GM10266 (cell line): Measurements from ENCODE around the gene TTC33.

ENCODE experiments used
- DNase-seq: peaks from one replicate; pipeline ENCODE4 v3.0.0; 2012; ENCODE audit errors: extremely low spot score
- TF ChIP-seq, protein P1 (sequence below): IDR thresholded peaks from 2 replicates; pipeline ENCODE4 v1.5.1; 2012; ENCODE audit warnings: mild to moderate bottlenecking, low read depth; ENCODE audit not compliant: control insufficient read depth, insufficient read depth; ENCODE audit errors: missing control alignments

TTC33 gene

DNA sequence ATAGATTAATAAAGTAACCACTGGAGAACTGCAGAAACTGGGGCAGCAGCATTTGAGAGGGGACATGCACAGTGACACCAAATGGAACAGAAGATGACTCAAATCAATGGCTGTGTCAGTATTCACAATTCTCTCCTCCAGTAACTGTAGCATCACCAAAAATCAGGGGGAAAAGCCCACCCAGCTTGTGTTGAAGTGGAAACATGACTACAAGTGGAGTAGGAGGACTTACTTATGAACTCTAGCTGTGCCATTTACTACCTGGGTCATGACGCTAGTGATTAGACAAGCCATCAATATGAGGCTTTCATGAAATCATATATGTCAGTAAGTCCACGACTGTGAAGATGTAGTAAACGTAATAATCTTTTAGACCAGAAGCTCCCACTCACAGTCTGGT lies 275.8 kb downstream of the TTC33 start:
- DNase-seq, result no peak
- TF ChIP-seq, protein P1, sequence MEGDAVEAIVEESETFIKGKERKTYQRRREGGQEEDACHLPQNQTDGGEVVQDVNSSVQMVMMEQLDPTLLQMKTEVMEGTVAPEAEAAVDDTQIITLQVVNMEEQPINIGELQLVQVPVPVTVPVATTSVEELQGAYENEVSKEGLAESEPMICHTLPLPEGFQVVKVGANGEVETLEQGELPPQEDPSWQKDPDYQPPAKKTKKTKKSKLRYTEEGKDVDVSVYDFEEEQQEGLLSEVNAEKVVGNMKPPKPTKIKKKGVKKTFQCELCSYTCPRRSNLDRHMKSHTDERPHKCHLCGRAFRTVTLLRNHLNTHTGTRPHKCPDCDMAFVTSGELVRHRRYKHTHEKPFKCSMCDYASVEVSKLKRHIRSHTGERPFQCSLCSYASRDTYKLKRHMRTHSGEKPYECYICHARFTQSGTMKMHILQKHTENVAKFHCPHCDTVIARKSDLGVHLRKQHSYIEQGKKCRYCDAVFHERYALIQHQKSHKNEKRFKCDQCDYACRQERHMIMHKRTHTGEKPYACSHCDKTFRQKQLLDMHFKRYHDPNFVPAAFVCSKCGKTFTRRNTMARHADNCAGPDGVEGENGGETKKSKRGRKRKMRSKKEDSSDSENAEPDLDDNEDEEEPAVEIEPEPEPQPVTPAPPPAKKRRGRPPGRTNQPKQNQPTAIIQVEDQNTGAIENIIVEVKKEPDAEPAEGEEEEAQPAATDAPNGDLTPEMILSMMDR, result no peak

DNA sequence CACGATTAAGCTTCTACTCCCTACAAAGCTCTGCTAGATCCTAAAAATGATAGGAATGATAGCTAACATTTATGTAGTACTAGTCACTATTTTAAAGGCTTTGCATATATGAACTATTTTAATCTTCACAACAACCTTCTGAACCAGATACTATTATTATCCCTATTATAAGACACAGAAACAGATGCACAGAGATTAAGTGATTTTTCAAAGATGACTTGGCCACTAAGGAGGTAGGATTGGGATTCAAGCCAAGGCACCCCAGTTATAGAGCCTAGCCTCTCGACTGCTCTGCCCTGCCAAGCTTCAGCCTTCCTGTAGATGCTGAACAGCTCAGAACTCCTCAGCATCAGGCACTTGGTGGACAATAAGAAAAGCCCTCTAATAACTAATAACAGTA lies 277.0 kb downstream of the TTC33 start:
- TF ChIP-seq, protein P1, result no peak
- no peak for DNase-seq

DNA sequence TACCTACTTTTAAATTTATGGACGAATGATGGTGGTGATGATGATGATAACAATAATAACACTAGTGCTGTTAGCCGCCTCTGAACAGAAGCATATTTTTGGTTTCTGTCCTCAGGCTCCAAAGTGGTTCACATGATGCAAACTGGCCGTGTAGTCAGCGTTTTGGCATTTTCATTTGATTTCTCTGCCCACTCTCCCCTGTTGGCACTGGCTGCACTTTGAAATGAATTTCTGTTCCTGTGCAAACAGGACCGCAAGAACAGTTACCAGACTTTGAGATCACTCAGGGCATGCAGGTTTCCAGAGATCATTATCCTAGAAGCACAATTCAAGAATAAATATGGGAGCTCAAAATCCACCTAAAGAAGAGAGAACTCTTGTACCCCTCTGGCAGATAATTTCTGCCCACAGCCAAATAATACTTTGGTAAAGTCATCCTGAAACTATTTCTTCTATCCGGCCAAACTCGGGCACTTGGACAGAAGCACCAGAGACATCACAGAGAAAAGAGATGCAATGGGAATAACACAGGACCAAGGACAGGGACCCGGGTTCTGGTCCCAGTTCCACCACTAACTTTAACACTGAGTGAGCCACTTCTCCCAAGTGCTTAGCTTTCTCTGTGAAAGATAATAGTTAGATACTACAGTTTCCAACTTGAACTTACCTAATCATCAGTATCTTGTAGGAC lies 277.8 kb downstream of the TTC33 start:
- no peak for DNase-seq
- TF ChIP-seq, protein P1, result no peak

DNA sequence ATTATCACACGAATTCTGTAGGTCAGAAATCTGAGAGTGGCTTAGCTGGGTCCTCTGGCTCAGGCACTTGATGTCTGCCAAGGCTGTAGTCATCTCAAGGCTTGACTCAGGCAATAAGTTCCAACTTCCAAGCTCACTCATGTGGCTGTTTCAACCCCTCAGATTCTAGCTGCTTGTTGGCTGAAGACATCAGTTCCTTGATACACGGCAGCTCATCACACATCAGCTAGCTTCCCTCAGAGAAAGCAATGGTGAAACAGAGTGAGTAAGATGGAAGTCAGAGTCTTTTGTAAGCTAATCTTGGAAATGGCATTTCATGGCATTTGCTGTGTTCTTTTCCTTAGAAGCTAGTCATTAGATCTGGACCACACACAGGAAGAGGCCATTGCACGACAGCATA lies 280.2 kb downstream of the TTC33 start:
- DNase-seq, result no peak
- TF ChIP-seq, protein P1, result no peak

DNA sequence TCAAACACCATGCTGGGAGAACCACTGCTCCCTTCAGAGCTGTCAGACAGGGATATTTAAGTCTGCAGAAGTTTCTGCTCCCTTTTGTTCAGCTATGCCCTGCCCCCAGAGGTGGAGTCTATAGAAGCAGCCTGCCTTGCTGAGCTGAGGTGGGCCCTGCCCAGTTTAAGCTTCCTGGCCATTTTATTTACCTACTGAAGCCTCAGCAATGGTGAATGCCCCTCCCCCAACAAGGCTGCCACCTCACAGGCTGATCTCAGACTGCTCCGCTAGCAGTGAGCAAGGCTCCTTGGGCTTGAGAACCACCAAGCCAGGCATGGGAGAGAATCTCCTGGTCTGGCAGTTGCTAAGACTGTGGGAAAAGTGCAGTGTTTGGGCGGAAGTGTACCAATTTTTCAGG lies 281.5 kb downstream of the TTC33 start:
- DNase-seq, result no peak
- TF ChIP-seq, protein P1, result no peak

DNA sequence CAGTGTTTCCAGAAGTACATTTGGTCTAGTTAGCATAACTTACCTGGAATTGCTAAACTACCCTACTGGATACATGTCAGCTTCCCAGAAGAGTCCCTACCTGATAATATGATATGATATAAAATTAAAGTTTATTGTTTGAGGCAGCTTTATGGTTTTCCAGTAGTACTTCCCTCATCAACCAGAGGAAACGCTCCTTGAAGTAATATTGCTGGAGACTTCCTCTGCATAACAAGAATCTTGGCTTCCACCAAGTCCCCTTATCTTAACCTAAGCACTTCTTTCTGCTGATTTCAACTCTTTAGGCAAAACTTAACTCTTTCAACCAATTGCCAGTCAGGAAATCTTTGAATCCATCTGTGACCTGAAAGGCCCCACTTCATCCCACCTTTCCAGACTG lies 290.3 kb downstream of the TTC33 start:
- TF ChIP-seq, protein P1, result no peak
- DNase-seq, result no peak

DNA sequence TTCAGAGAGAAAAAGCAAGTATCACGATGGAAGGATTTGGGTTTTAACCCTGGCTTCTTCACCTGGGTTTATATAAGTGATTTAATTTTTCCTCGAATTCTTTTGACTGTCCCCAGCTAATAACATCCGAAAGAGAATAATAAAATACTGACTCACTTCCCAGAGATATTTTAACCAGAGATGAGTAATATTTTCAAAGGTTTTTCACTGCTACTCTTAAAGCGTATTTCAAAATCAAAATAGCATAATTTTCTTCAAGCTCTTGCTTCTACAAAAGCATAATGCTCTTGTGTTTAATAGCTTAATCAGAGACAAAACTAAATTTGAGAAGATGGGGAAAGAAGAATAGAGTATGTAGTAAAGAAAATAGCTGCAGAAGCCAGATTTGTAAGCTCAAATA lies 291.2 kb downstream of the TTC33 start:
- TF ChIP-seq, protein P1, result no peak
- DNase-seq, result no peak
